Stimulated activated CD4-positive, alpha-beta T cell treated with anti-CD3 and anti-CD28 coated beads, Interleukin-2, amount 100 ng/mL, for 24 hours (primary cell): ENCODE results near the gene CYP24A1.

Experiments used
- DNase-seq, 2 donors: peaks; one replicate each; pipeline ENCODE4 v3.0.0-alpha.2; 2020

CYP24A1 gene

DNA sequence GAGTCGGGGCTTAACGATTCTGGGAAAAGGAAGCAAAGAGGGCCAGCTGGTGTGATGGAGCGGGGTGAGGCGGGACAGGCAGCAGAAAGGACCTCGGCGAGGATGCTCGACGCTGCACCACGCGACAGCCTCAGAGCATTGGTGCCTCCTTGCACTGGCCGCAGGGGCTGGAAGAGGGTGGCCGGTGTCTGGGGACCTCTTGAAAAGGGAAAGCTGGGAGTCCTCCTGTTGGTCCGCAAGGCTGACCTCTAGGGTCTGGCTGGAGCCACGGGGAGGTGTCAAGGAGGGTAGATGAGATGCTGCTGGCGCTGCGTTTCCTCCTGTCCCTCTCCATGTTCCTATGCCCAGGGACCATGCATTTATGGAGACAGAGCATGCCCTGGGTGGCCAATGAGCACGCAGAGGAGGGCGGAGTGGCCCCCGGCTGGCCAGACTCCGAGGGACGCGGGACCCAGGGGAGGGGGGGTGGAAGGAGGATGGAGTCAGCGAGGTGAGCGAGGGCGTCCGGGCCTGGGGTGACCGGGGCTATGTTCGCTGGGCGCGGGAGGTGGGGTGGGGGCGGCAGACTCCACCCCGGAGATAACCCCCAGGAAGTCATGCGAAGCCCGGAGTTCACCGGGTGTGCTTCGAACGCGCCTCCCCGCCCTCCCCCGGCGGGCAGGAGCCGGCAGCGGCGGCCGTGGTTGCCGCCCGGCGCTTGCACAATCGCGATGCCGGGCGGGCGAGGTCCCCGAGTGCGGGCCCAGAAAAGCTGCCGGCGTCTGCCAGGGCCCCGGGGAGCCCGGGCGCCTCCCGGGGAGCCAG, at the start of gene CYP24A1:
Gene CYP24A1 (minus strand): TSS at position 334 of the 804 bp plus-strand sequence. CDS start 407 bp downstream, outside the sequence.
- peak in 1 of 2 donors; percentile 23 for DNase-seq

DNA sequence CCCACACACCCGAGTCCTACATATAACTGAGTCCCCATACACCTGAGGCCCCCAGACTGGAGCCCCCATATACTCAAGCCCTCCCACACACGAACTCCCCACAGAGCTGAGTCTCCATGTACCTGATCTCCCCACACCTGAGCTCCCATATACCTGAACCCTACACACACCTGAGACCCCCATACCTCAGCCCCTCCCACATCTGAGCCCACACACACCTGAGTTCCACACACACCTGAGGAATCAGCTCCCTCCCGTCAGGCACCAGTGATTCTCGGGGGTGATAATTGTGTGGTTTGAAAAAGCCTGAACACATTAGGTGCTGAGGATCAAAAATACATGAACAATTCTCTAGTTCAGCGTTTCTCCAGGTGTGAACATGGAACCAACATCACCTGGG, 49.5 kb upstream of the CYP24A1 start:
- DNase-seq = no peak

DNA sequence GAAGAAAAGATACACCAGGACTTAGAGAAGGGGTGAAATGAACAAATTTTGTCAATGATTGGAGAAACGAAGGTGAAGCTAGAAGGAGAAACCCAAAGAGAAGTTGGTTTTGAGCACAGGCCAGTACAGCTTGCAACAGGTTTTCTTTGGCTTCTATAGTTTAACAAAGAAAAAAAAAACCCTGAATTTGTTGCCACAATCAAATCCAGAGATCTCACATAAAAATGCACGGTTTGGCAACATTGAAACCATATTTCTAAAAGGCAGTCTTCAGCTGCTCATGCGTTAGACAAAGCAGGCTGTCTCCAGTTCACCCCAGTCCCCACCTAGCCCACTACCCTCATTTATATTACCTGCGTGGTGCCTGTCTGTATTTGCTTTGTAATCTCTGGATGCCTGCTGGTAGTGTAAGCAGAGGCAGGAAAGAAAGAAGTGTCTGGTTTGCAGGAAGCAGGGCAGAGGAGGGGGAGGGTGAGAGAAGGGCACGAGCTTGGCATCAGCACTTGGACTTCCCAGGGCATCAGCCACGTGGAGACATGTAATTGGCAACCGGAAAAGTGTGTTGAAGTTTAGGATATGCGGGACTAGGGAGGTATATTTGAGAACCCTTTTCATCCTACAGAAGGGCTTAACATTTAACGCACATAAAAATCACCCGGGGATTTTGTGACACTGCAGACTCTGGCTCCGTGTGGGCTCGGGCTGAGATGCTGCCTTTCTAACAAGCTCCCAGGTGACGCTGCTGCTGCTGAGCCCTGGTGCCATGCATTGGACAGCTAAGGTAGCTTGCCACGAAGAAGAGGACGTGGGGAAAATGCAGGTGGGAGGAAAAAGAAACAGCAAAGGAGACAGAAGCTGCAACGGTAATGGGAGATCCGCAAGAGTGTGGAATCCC, 48.5 kb upstream of the CYP24A1 start:
- no peak for DNase-seq

DNA sequence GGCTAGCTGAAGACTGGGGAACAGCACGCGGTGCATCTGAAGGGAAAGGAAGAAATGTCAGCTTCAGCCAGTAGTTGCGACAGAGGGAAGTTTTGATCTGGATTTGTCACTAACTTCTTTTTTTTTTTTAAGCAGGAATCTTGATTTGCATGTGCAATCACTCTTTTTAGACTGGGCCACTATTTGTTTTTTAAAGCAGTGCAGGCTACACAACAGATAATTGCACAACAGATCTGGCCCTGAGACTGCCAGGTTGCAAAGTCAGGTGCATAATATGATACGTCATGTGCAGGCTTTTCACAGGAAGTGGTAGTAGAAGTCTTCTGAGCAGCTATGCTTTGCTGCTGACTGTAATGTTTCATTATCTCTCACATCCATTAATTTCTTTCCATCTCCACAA, 47.6 kb upstream of the CYP24A1 start:
- no peak for DNase-seq

DNA sequence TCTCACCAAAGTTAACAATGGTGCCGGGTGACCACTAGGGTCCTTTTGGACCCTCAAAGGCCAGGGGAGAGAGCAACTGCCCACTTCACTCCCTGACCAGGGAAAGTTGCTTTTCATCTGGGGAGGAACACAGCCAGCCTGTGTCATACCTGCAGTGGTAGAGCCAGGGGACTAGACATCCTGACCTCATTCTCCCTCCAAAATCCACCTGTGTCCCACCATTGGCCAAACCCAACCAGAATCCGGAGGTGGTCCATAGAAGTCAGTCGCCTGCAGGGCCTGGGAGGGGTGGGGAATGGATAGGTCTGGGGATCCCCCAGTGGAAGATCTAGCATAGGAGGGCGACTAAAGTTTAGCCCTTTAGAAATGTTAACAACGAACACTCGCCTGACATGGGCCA, 46.9 kb upstream of the CYP24A1 start:
- DNase-seq = no peak

DNA sequence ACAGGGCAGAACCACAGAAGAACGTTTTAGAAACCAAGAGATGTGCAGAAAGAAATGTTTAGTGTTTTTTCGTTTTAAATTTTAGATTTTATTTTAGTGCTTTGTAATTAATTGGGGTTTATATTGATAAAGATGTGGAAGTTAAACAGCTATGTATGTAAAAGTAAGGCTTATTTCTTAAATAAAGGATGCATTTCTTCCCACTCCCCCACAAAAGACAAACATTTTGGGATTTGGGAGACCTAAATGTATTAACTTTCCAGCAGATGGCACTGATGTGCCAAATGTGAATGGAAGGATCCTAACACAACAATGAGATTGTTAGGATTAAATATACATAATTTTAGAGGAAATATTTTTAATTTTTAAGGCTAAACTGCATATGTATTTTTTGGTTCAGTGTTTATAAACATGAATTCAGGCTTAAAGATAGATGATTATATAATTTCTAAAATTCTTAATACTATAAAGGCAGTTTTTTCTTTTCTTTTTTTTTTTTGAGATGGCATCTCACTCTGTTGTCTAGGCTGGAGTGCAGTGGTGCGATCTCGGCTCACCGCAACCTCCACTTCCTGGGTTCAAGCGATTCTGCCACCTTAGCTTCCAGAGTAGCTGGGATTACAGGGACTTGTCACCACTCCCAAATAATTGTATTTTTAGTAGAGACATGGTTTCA, 46.1 kb upstream of the CYP24A1 start:
- no peak for DNase-seq

DNA sequence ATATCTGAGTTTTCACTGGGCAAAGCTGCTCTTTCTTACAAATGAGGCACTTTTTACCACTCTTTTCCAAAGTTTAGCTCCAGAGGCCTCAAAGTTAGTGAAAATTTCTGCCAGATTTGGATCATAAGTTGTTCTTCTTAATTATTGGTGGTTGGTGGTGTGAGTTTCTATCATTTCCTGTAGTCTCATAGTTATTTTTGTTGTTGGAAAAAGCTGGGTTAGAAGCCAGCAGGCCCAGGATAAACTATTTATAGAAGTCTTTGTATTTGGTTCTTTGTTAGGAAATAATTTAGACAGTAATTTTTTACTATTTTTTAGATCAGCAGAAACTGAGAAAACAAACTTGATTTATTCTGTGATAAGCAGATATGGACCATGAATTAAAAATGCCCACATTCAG, 44.7 kb upstream of the CYP24A1 start:
- no peak for DNase-seq

DNA sequence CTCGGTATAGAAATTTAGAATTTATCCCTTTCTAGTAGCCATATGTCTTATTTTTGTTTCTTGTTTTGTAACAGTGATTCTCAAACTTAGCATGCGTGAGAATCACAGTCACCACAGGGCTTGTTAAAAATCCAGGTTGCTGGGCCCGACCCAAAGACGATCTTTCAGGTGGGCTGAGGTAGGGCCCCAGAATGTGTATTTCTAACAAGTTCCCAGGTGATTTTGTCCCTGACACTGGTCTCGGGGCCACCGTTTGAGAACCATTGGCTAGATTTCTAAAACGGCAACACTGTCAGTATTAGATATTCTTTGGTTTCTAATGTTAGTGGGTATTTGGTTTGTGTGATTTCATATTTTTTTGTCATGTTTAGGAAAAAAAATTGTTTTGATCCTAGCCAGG, 44.0 kb upstream of the CYP24A1 start:
- DNase-seq = no peak

DNA sequence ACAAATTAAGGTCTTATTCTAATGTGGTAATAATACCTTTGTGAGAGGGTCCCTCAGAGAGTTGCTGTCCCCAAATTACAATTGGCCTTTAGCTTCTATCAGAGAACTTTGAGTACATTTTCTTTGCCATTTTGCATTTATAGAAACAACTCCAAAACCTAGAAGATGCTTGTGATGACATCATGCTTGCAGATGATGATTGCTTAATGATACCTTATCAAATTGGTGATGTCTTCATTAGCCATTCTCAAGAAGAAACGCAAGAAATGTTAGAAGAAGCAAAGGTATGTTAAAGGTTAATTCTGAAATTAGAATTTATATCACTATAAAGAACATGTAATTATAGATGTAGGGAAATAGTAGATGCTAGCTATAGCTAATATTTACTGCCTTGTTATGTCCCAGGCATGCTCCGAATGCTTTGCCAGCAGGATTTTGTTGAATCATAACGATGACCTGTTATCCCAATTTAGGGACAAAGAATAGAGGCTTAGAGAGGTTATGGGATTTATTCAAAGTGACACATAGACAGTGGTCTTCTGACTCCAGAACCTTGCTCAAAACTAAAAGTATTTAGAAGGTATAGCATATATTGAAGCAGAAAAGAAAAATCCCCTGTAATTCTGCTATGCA, 41.5 kb upstream of the CYP24A1 start:
- no peak for DNase-seq

DNA sequence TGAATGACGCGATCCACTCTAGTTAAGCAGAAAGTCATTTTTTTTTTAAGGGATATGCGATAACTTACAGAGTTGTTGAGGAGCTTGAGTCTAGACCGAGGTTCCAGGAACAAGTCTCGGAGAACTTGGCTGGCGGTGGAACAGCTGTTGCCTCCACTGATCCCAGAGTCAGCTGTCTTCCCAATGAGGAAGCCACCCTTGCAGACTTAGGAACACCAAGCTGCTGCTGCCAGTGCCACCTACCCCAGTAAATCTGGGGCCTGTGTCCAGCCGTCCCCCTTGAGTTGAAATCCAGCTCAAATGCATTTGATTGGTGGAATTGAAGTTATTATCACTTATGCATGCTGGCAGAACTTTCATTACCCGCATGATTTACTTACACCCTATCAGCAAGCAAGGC, 40.8 kb upstream of the CYP24A1 start:
- no peak for DNase-seq

DNA sequence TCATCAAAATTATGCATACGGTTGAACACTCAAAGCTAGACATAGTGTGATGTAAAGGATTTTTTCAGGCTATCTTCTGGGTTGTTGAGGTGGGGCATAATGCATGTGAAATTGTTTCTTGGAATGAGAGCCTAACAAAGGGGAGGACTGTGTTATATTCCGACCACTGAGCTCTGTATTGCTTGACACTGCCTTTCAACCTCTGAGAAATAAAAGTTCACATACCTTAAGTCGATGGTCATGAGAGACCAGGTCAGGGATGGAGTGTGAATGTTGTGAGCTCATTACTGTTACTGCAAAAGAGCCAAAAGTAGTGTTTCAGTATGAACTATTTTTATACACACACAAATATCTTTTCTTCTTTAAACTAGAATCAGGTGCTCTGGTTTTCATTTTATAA, 39.1 kb upstream of the CYP24A1 start:
- DNase-seq = no peak

DNA sequence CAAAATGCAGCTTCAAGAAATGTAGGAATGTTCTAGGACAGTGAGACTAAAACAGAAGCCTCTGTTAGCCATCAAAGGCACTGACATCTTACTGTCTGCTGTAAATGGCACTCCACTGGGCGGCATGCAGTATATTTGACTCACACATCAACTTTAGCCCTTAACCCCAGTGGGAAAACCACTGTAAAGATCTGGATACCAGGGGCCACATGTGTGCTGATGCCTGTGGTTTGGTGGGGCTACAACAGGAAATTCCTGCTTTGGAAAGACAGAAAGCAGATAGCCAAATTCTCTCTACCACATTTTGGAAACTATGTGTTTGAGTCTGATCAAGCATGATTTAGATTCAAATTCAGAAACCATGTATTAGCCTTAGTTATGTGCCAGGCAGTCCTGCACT, 38.4 kb upstream of the CYP24A1 start:
- no peak for DNase-seq

DNA sequence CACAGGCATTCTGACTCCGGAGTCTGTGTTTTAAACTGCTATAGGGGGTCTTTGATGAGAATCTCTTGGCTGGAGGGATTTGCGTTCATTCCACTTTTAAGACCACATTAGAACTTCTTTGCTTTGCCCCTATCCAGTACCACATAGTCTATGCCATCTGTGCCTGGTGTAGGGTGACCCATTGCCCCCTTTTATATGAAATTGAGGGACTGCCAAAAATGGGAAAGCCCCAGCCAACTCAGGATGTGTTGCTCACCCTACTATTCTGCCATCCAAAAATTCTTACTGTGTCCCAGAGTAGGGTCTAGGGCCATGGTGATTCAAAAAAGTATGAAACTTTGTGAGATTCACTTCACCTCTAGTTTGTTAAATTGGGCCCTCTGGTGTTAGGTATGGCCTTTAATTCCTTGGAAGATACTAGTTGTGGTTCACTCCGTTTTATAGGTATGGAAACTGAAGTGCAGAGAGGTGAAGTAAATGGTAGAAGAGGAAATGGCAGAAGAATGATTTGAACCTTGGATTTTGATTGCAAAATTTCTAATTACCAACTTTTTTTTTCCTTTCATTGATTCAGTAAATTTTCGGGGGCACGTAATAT, 35.5 kb upstream of the CYP24A1 start:
- no peak for DNase-seq

DNA sequence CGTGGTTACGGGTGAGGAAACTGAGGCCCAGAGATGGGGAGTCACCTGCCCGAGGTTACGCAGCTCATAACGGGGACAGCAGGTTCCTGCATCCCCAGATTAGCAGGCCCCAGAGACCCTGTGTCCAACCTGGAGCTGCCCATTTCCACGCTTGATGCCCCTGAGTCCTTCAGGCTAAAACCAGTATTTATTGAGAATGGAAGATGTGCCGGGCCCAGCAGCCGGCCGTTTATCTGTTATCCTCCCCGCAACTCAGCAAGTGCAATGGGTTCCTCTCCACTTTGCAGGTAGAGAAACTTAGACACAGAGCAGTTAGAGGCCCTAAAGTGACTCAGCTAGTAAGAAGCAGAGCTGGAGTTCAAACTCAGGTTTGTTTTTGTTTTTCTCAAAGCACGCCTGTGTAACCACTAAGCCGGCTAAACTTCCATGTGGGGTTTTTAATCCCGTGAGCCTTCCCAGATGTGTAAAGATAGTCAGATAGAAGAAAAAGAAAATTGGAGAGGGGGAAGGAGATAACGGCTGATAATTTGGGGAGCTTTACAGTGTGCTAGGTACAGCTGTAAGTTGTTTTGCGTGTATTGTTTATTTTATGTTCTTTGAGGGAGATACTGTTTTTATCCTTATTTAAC, 34.9 kb upstream of the CYP24A1 start:
- no peak for DNase-seq

DNA sequence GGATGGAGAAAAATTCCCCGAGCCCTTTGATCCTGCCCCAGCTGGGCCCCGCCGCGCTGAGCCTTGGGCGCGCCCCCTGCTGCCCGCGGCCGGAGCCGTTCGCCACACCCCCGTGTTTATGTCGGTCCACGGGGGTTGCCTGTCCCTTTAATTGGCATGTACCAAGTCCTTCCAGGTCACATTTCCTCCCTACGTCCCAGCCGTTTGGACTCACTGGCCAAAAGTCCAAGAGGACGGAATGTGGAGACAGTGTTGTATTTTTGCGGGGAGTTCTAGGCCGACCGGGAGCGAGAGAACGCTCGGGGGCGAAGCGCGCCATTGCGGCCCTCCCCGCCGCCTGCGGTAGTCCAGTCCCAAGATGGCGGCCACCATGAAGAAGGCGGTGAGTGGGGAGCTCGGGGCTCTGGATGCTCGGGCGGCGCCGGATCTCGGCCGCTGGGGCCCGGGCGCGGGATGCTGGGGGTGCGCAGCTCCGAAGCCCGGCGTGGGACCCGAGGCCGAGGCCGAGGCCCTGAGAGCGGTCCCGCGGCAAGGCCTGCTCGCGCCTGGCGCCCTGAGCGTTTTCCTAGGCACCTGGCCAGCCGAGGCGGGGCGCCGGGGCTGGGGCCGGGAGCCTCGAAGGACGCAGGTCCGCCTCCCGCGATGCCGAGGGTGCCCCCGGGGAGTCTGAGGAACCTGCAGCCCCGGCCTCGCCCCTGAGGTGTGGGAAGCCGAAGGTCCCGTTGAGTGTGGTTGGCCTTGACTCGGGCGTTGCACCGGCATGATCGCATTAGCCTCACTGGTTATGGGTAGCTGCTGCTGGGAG, 34.2 kb upstream of the CYP24A1 start, which contains the start of gene PFDN4:
Gene PFDN4 (plus strand): TSS at position 345 of the 805 bp plus-strand sequence. CDS start 14 bp downstream, at position 359.
- peak; percentile 82 to 83 for DNase-seq

DNA sequence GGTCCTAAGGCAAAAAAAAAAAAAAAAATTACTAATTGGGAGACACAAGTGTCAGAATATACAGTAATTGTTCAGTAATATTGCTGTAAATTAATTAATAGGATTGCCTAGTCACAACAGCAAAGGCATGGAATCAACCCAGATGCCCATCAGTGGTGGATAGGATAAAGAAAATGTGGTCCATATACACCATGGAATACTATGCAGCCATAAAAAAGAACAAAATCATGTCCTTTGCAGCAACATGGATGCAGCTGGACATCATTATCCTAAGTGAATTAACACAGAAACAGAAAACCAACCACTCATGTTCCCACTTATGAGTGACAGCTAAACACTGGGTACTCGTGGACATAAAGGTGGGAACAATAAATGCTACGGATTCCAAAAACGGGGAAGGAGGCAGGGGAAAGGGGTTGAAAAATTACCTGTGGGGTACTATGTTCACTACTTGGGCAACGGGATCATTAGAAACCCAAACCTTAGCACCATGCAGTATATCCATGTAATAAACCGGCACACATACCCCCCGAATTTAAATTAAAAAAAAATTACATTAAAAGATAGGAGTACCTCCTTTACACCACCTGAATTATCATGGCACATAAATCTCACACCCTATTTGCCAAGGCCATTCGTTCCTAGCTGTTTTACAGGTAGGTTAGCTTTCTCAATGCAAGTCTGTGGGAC, 33.4 kb upstream of the CYP24A1 start:
- no peak for DNase-seq

DNA sequence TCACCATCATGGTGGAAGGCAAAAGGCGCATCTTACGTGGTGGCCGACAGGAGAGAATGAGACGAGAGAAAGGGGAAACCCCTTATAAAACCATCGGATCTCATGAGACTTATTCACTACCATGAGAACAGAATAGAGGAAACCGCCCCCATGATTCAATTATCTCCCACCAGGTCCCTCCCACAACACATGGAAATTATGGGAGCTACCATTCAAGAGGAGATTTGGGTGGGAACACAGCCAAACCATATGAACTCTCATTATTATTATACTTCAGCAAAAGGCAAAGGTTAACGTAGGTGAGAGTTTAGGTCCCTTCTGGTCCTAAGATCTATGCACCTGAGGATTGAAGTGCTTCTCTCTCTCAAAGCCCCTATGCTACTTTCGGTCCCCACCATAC, 31.7 kb upstream of the CYP24A1 start:
- peak in 1 of 2 donors; percentile 25 for DNase-seq

DNA sequence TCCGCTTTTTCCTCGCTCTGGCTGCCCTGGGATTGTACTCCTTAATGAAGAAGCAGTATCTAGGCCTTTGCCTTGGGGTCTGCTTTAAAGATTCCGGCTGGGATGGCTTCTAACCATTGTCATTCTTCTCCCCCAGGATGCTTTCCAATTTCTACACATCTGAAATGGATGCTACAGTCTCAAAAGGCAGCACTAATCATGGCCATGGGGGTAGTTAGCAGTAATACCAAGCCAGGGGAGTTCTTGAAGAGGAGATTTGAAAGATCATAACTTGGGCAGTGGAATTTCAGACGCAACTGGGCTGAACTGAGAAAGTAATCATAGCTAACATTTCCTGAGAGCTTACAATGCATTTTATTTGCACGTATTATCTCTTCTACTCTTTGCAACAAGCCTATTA, 30.7 kb upstream of the CYP24A1 start:
- DNase-seq = no peak

DNA sequence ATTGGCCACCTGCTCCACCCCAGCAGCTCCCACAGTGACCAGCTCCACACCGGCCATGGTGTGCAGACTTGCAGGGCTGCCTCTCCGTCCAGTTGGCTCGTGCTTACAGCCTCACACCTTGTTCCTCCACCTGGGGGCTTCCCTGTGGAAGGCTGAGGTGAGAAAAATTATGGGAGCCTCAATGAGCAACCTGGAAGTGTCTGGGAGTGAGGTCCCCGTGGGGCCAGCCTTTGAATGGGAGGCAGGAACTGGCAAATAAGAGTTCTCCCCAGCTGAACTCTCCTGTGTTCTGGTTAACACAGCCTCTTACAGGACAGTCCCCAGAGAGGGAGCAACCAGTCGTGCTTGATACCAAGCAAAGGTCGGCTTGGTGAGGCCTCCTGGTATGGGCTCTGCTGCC, 30.3 kb upstream of the CYP24A1 start:
- no peak for DNase-seq

DNA sequence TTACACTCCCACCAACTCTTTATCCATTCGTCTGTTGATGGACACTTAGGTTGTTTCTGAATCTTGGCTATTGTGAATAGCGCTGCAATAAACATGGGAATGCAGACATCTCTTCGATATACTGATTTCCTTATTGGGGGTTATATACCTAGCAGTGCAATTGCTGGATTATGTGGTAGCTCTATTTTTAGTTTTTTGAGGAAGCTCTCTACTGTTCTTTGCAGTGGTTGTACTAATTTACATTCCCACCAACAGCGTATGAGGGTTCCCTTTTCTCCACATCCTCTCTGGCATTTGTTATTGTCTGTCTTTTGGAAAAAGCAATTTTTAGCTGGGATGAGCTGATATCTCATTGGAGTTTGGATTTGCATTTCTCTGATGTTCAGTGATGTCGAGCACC, 29.5 kb upstream of the CYP24A1 start:
- DNase-seq = no peak
